Lower leg skin (tissue), 4 donors: ENCODE measurements around the gene SRGN. TPM values are rescaled to one million over a fixed set of nuclear protein-coding genes. Genes with fewer than 3 reads are reported as not detected.

ENCODE experiments used
- DNase-seq, 2 donors: peaks; one replicate each; pipeline ENCODE4 v3.0.0-alpha.2; 2019; ENCODE audit warnings: low spot score in 2 of 2
- H3K4me3 ChIP-seq: fragments of 200-600 bp; sonication (generic); 2 replicates; pipeline ENCODE4 v1.5.1; 2017; ENCODE audit warnings: mild to moderate bottlenecking, low read depth; ENCODE audit not compliant: poor library complexity, severe bottlenecking
- POLR2A ChIP-seq, 2 donors: fragments of 450-650 bp; IDR thresholded peaks; one replicate each; pipeline ENCODE4 v1.6.1; 2016 to 2017; ENCODE audit warnings: antibody characterized with exemption in 2 of 2, mild to moderate bottlenecking in 1 of 2, moderate library complexity in 1 of 2
- WGBS, 2 donors: methylation state at CpG; one replicate each; pipeline ENCODE4 v1.1.5; 2018; 5-methylcytosine and 5-hydroxymethylcytosine counted together
- intact Hi-C: fragments of 100-400 bp; cut with DNase I; formaldehyde crosslinking; loops from one replicate; pipeline ENCODE4 v1.15.0; 2023; ENCODE audit warnings: low total_unique reads
- total RNA-seq, 4 donors: library from RNA; depleted of rRNA; stranded (reverse); fragments of >200 nt; gene quantifications; one replicate each; pipeline ENCODE4 v1.1.0, GENCODE V29; 2016
- TF ChIP-seq, protein P1 (sequence below), 3 donors: fragments of 450-650 bp; IDR thresholded peaks; one replicate each; pipeline ENCODE4 v1.5.1; 2016; ENCODE audit warnings: antibody characterized with exemption in 3 of 3, mild to moderate bottlenecking in 3 of 3, moderate library complexity in 2 of 3

The SRGN gene
- total RNA-seq, 4 donors from 2014 or later = 20.6 to 39.6 (median 24.1) TPM

DNA sequence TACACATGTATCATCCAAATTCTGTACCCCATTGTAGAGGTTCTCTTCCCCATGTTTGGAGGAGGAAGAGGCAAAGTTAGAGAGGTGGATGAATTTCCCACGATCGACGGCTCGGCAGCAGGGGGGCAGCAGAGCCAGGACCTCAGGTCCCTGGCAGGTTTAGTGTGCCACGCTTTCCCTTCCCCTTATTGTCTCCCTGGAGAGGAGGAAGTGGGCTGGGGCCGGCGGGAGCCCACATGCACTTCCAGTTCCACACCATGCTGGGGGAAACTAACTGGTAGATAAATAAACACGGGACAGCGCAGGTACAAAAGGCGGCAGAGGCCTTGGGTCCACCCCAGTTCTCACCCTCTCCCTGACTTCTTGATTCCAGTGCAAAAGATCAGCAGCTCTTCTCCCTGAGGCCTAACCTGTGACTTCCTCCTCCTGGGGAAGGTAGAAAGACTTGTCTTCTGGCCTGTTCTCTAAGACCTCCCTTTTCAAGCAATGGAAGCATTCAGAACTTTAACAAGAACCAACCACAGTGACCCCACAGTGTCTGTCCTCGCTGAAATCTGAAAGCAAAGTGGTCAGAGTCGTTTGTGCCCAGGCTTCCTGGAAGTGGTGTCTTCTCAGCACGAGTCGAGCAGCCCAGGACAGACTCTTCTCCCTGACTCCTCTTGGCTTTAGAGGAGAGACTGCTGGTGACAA is 30.5 kb upstream of the SRGN start:
- WGBS, 2 donors = 61 to 69% methylated on average over 14 of the region's 14 CpGs
- intact Hi-C loops = no loop called here
- DNase-seq = peak in 1 of 2 donors; percentile 33
- H3K4me3 ChIP-seq = no peak overlapping the region
- TF ChIP-seq, protein P1, sequence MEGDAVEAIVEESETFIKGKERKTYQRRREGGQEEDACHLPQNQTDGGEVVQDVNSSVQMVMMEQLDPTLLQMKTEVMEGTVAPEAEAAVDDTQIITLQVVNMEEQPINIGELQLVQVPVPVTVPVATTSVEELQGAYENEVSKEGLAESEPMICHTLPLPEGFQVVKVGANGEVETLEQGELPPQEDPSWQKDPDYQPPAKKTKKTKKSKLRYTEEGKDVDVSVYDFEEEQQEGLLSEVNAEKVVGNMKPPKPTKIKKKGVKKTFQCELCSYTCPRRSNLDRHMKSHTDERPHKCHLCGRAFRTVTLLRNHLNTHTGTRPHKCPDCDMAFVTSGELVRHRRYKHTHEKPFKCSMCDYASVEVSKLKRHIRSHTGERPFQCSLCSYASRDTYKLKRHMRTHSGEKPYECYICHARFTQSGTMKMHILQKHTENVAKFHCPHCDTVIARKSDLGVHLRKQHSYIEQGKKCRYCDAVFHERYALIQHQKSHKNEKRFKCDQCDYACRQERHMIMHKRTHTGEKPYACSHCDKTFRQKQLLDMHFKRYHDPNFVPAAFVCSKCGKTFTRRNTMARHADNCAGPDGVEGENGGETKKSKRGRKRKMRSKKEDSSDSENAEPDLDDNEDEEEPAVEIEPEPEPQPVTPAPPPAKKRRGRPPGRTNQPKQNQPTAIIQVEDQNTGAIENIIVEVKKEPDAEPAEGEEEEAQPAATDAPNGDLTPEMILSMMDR (IDR thresholded peaks at IDR 0.05) = no peak
- no peak for TF ChIP-seq POLR2A (IDR thresholded peaks at IDR 0.05)

DNA sequence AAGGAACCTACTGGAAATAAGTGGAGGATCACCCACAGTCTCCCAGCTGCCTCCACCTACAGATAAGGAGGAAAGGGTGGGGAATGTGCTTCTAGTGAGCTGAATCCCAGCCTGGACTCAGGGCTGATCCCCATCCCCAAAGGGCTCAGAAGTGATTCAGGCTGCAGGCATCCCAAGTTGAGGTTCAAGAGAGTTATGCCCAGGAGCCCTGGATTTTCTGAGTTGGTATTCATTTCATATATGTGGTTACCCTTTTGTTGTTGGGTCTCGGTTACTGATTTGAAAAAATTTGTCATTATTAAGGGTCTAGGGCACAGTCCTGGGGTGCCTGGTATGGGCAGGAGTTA is 30.0 kb upstream of the SRGN start:
- WGBS, 2 donors = 0% methylated on average over 1 of the region's 1 CpG
- no peak overlapping the region for H3K4me3 ChIP-seq
- intact Hi-C loops = no loop called here
- no peak for TF ChIP-seq POLR2A (IDR thresholded peaks at IDR 0.05)
- TF ChIP-seq, protein P1 (IDR thresholded peaks at IDR 0.05) = no peak
- no peak for DNase-seq

DNA sequence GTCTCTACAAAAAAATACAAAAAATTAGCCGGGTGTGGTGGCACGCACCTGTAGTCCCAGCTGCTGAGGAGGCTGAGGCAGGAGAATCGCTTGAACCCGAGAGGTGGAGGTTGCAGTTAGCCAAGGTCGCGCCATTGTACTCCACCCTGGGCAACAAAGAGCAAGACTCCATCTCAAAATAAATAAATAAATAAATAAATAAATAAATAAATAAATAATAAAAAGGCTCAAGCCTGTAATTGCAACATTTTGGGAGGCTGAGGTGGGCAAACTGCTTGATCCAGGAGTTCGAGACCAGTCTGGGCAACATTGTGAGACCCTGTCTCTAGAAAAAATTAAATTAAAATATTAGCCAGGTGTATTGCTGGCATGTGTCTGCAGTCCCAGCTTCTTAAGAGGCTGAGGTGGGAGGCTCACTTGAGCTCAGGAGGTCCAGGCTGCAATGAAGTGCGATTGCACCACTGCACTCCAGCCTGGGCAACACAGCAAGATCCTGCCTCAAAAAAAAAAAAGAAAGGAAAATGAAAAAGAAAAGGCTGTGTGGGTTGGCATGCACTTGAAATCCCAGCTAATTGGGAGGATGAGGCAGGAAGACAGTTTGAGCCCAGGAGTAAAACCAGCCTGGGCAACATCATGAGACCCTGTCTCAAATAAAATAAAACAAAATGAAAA is 27.6 kb upstream of the SRGN start:
- 96 to 97% methylated on average over 8 of the region's 8 CpGs for WGBS, 2 donors
- DNase-seq = no peak
- H3K4me3 ChIP-seq = no peak overlapping the region
- TF ChIP-seq, protein P1 (IDR thresholded peaks at IDR 0.05) = no peak
- TF ChIP-seq POLR2A (IDR thresholded peaks at IDR 0.05) = no peak
- intact Hi-C loops = no loop called here

DNA sequence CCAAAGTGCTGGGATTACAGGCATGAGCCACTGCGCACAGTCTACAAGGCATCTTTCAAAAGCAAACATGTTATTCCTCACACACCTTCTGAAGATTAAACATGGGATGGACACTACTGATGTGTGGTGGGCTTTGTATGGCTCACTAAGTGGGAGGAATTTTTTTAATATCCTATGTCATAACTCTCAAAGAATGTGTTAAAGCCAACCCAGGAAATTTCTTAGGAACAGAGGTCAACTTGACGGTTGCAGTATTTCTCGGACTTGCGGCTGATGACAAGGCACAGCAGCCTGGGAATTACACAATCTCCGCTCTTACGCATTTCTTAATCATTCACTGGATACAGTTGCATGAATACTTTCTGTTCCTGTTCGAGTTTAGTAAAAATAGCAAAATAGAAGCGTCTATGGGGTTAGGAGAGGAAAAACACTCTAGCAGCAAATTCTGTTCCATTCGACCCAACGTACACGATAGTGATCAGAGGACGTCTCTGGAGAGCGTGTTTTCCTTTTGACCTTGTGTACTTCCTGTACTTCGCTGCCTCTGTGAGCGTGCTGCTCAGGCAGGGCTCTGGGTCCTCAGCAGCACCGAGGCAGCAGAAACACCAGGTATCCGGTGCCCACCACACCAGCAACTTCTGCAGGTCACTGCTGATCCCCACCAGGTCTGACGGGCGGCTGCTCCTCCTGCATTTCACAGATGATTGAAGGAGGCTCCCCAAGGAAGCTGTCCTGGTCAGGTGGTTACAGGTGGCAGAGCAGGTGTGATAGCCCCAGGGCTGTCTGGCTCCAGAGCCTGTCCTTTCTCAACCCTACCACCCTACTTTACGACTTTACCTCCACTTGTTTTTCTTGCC is 26.4 kb upstream of the SRGN start:
- DNase-seq = peak; percentile 66 to 88
- no peak for TF ChIP-seq POLR2A (IDR thresholded peaks at IDR 0.05)
- TF ChIP-seq, protein P1 (IDR thresholded peaks at IDR 0.05) = no peak

DNA sequence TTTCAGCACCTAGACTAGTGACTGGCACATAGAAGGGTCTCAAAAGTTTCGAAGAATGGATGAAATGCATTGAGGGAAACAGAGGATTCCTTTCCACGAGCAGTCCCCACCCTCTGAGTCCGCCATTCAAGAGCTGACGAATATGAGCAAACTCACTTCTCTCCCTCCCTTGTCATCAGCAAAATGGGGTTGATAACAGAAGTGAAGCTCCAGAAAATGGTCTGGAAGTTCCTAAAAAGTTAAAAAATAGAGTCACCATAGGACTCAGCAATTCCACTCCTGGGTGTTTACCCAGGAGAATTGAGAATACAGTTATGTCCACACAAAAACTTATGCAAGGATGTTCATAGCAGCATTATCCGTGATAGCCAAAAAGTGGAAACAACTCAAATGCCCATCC is 25.0 kb upstream of the SRGN start:
- TF ChIP-seq, protein P1 (IDR thresholded peaks at IDR 0.05) = no peak
- no peak for TF ChIP-seq POLR2A (IDR thresholded peaks at IDR 0.05)
- intact Hi-C loops = no loop called here
- no peak overlapping the region for H3K4me3 ChIP-seq
- no peak for DNase-seq
- 91 to 94% methylated on average over 5 of the region's 5 CpGs for WGBS, 2 donors

More for the DNA sequence above, 26.4 kb upstream of the SRGN start:
- 27 to 34% methylated on average over 20 of the region's 20 CpGs for WGBS, 2 donors
- intact Hi-C loops = no loop called here
- H3K4me3 ChIP-seq = peak overlapping the region; percentile 10
